GM18519 (cell line): ENCODE data around the gene THRA.

Experiments
- ATAC-seq: cut with Tn5 transposase; IDR thresholded peaks from one replicate; pipeline ENCODE4 v1.9.1; 2021; ENCODE audit warnings: mild to moderate bottlenecking, moderate library complexity; ENCODE audit not compliant: unreplicated experiment, low FRiP score

The THRA gene

DNA sequence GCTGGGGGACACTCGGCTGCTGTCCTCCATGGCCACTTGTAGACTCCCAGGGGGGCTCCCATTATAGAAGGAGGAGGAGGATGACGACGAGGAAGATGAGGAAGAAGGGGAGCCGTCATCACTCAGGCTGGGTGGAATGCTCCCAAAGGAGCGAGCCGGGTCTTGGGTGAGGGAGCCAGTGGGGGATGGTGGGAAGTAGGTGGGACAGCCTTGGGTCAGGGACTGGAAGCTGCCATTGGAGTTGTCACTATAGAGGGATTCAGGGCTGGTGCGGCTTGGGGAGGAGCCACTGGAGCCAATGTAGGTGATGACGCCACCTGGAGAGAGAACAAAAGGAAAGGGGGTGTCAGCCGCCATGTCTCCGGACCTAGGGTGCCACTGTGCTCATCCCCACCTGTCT, 34.3 kb downstream of the THRA start:
- ATAC-seq: no peak

DNA sequence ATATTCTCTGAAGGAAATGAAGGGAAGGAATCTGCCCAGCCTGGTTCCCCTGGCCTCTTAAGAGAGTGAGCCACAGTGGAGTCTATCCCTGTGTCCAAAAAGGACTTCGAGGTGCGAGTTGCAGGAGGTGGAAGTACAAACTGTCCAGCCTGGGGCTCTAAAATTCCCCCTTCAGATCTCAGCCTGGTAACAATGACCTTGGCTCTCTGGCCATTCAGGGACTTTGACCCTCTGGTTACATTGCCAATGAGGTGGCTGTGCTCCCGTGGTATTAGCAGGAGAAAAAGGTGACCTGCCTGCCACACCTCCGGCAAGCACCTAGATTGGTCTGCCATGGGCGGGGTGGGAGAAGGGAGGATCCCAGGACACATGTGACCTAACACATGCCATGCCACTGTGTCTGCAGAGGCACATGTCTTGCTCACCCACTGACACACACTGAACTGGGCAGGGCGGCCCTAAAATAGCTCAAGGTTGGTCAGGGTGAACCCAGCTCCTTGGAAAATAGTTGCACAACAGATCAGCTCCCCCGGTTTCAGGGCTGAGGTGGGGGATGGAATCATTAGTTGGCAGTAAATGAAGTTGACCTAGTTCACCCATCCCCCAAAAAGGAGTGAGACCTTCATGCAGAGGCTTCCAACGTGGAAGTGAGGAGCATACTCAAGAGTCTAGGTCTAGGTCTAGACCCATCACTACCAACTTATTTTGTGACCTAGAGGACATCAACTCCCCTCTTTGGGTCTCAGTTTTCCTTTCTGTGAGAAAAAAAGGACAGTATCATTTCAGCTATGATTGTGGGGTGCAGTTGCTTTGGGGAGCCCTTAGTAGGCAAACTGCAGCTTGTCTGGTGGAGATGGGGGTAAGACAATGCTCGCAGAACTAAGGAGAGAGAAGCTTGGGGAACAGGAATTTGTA, 35.4 kb downstream of the THRA start:
- ATAC-seq: no peak

DNA sequence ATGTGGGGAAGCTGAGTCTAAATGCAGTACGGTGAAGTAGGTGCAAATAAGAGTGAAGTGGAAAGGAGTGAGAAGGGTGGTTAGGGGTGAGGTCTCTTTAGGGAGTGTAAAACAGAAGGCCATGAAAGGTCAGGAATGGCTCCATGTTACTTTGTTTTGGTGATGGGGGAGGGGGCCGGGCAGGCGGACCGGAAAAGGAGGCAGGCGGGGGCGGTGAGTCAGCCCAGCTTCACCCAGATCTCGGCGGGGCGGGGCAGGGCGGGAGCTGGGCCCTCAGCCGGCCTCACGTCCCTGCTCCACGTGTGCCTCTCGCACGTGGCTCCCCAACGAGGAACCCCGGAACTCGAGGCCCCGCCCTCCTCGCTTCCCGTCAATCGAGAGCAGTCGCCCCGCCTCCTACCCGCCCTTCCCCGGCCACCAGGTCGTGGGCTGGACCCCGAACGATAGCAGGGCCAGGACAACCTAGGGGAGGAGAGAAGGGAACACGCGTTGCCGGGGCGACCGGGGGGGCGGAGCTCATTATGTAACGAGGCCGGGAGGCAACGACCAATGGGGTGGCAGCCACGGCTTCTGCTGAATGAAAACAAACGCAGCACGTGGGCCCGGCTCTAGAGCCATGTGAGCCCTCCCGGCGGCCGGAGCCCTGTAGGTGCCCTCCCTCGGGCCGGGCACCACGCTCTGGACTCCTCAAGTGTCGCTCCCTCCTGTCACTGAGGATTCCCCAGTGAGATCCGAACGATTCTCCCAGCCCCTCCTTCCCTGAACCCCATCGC, 36.3 kb downstream of the THRA start:
- ATAC-seq: peak; percentile 35

DNA sequence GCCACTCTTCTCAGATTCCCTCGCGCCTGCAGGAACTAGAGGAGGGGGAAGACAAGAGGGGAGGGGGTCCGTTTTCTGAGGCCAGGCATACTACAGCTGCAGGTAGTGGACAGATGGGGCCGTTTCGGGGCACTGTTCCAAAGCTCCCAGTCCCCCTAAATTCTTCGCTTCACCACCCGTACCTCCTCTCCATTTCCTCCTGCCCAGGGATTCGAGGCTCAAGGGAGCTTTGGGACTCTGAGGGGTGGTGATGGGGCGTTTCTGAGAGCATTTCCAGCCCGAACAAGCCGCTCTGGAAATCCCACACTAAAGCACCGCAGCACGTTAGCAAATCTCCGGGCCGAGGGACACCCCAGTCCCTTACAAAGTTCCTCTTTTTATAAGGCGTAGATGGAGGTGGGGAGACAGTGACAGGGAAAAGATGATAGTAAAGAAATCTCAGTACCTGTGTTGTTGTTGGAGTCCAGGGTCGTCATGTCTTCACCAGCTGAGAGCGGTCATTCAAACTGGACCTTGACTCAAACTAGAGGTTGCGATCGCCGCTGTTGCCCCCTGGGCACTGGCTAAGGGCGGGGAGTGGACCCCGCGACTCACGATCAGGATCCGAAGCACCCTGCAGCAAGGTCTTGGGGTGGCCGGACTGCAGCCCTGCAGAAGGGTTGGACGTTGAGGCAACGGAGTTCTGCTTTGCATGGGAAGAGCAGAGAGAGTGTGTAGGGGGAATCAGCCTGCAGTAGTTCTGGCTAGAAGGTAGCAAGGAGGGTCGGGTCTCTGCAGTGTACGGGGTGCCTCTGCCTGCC, 37.1 kb downstream of the THRA start:
- no peak for ATAC-seq

DNA sequence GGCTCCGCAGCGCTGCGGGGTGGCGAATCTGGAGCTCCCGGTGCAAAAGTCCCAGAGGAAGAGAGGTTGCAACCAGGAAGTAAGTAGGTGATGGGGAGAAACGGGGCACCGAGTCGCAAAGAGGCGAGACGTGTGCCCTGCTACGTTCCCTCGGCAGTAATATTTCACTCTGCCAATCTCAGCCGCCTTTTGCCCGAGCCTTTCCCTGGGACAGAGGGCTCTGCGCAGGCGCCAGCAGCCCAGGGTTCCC, 37.6 kb downstream of the THRA start, which contains the start of gene NR1D1:
Gene NR1D1, minus strand, starts transcription at position 171 of the 250 bp plus-strand sequence. CDS start 495 bp downstream, outside the sequence.
- ATAC-seq: no peak

DNA sequence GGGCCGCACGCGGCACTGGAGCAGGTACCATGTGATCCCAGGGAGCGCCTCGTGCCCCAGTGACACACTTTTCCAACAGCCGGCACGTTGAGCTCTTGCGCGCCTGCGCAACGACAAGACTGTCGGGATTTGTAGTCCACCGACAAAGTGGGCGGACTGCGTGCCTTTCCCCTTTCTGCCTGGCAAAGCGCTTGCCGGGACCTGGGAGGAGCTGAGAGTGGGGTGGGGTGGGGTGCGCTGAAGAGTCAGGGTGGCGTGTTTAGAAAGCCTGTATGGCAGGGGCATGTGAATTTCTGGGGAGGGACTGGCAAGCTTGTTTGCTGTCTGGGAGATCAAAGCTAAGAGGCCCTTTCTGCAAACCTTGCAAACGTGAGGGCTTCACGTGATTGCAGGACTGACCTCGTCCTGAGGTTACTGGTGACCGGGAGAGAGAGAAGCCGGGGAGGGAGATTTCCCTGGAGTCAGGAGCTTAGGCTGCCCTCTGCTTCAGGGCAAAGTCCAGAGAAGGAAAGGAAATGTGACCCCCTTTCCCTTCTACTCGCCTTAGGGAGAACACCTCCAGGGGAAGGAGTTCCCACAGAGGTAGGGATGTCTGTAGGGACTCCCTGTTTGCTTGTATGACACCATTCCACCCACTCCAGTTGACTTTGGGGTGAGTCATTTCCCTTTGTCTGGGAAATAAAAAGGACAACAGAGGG, 38.1 kb downstream of the THRA start:
- ATAC-seq: no peak

DNA sequence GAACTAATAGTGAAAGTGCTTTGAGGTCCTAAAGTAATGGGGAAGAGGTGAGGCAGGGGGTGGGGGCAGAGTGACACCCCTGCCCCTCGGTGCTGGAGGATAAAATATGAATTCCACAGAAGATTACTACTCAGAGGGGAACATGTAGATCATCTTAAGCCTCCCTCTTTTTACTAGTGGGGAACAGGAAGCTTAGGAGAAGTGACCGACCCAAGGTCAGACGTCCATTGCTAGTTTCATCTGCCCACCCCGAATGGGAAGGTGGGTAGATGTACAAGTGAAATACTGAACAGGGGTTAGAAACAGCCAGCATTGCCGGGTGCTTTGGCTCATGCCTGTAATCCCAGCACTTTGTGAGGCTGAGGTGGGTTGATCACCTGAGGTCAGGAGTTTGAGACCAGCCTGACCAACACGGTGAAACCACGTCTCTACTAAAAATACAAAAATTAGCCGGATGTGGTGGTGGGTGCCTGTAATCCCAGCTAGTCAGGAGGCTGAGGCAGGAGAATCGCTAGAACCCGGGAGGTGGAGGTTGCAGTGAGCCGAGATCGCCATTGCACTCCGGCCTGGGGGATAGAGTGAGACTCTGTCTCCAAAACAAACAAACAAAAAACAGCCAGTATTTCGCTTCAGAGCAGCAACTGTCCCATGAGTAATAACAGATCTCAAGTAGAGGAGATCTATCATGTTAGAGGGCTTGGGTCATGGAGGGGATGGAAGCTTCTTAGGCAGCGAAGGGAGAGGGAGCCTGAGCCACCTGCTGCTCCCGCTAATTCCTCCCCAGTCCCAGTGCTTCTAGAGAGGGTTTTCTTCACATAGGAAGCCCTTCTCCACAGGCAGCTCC, 38.8 kb downstream of the THRA start:
- ATAC-seq: no peak

DNA sequence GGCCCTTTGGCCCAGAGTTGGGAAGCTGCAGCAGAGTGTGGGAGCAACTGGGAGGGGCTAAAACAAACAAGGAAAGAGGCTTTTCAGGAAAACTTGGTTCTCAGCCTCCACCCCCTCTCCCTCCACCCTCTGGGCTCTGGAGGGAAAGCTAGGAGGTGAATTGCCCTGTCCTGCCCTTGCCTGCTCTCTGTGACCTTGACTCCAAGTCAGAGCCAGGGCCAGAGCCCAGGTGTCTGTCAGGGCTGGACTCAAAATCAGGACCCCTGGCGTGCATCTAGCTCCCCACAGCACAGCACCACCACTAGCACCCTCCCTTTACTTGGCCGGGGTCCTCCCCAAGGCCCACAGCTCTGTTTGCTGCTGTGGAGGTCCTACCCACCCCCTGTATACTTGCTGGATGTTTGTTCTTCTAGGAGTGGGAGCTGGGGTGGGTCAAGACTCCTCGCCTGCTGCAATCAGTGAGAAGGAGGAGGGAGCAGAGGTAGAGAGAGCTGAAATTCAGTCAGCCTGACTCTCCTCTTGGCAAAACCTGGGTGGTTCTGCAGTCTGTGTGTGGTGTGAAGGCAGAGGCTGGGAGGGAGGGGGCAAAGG, 40.4 kb downstream of the THRA start:
- no peak for ATAC-seq

DNA sequence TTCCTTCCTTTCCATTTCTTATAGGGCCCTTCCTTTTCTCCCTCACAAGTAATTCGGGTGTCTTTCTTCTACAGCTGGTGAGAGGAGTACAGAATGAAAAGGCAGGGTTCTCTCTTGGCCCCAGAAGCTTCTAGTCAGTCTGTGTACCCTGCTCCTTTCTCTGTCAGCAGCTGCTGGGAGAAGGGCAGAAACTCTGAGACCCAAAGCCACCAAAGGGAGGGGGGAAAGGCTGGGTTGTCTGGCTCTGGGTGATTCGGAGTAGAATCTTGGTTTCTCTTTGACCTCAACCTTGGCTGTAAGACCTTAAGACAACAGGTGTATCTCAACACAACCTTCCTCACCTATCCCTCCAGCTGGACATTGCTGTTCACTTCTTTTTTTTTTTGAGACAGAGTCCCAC, 40.9 kb downstream of the THRA start:
- ATAC-seq: no peak

DNA sequence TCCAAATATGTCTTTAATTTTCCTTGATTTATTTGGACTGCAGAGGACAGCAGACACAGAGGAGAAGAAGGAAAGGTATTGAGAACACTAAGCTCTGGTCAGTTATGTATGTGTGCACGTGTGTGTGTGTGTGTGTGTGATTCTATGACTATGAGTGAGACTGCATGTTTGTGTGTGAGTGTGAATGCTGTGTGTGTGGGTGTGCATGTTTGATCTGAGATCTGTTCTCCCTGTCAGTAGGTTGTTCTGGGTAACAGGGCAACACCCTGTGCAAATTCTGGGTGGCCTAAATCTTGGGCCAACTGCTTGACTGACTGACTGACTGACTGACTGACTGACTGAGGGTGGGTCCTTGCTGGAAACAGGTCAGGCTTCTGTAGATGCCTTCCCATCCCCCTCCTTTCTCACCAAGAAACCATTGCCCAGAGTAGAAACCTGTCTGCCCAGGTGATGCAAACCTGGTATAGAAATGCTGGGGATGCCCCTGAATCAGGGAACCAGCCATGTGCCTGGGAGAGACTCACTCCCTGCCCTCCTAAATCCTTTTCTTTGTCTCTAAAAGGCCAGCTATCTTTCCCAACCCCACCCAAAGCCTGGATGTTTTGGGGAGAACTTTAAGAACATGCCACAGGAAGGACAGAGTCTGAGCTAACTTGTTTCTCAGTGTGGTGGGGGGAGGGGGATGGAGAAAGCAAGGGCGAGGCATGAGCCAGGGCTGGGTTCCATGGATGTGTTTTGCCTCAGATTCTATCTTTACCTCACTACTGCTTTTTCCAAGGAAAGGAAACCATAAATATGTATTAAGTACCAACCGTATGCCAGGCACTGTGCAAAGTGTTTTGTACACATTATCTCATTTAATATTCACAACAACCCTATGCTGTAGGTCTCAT, 42.1 kb downstream of the THRA start:
- ATAC-seq: no peak

DNA sequence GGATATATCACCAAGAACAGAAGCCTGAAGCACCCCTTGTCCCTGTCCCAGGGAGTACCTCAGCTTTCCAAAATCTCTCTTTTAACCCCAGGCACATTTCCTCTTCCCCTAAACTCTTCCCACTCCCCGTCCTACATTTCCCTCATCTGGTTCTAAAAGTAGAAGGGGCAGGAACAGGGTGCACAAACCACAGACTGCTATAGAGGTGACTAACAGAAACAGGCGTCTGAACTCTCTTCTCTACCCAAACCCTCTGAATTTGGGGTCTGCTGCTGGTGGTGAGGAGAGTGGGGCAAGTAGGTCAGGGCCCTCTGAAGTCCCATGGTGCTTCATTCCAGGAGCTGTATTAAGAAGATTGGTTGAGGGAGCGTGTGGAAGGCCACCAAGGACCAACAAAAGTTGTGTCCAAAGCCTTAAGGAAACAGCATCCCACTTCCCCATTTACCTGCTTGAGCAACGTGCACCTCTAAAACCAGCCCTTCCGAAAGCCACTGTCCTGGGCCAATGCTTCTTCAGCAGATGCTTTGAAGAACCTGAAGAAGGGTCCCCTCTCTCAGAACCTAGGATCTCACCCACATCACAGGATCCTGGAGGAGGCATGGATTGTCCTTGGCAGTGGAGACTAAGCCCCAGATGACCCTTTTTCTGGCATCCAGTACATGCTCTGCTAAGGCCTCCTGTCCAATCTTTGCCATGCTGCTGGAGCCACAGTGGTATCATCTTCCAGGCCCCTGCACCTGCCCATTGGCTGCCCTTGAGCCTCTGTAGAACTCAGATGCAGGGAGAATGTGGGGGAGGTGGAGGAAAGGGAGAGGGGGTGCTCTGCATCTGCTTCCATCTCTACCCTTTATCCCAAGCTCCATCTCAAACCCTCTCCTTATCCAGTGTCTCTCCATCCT, 43.3 kb downstream of the THRA start:
- ATAC-seq: no peak

DNA sequence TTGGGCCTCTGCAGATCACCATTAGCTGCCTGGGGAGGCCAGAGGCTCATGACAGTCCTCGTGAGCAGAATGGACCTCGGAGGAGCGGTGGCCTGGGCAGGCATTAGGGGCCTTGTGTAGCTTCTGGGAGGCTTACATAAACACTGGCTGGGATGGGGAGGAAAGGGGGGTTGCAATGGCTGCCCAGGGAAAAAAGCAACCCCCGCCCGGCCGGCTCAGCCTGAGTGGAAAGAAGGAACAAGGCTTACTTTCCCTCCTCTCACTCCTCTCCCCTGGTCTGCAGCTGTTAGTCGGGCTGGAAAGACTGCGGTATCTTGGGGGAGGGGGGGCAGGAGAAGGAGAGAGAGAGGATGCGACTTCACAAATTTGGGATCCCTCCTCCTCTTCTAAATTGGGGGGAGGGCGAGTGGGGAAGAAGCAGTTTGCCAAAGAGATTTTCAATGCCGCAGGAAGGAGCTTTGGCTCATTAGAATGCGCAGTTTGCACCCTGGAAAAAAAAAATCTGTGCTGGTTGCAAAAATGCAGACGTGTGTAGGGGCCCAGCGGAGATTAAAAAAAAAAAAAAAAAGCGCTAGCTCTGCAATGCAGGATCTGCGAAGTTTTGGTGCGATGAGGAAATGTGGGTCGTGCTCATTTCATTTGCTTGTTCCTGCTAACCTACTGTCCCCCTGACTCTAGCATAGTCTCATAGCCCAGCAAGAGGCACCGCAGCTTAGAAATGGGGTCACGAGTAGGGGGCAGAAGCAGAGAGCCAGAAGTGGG, 44.2 kb downstream of the THRA start:
- no peak for ATAC-seq

DNA sequence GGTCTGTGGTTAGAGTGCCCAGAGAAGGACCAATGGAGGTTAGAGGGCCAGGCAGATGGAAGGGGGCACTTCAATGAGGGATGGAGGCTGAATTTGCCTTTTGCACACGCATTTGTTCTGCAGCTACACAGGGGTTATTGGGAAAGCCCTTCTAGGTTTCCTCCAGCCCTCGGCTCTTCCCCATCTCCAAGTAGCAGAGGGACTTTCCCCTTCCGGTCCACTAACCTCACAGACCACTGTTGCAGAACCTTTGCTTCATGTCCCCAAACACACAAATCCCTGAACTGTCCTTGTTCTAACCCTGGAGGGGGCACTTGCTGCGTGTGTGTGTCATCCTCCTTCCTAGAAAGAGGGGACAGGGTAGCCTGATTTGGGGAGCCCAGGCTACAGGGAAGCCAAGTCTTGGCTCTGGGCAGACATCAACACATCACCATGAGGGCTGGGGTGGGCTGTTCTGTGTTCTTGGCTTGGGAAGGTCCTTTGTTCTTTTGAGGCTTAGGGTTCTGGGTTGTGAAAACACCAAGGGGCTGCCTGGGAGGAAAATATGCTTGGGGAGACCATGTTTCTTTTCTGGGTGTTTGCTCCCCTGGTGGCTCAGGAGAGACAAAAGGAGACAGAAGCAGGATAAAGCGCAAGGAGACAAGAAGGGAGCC, 44.9 kb downstream of the THRA start:
- no peak for ATAC-seq

DNA sequence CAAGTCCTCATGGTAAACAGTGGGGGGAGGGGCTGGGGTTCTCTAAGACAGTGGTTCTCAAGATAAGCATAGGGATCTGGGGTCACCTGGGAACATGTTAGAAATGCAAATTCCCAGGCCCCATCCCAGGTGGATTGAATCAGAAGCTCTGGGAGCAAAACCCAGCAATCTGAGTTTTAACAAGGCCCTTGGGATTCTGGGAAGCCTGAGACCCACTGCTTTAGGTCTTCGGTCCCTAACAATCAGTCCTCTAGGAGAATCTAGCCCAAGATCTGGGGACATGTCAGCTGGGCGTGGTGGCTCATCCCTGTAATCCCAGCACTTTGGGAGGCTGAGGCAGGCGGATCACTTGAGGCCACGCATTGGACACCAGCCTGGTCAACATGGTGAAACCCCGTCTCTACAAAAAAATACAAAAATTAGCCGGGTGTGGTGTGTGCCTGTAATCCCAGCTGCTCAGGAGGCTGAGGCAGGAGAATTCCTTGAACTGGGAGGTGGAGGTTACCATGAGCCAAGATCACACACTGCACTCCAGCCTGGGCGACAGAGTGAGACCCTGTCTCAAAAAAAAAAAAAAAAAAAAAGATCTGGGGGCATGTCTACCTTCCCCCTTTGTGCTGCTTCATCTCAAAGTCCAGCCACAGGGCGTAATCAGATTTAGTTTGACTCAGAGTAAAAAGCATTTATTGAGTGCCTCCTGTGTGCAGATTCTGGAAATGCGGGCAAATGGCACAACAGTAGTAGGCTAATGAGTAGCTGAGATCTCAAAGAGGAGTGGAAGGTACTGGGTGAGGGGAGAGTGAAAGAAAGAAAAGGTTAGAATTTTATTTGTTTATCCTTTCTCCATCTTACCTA, 46.4 kb downstream of the THRA start:
- ATAC-seq: no peak
